Neural cell (in vitro differentiated cells): ENCODE data around the gene HOXB6. TPM values are rescaled to one million over a fixed set of nuclear protein-coding genes. Genes with fewer than 3 reads are reported as not detected.

Experiments
- H2AFZ ChIP-seq: fragments of 200-600, 300-800 bp; sonication (generic), shearing (Covaris generic); 2 replicates; pipeline ENCODE4 v1.6.0; 2014; ENCODE audit warnings: low read depth, mild to moderate bottlenecking, antibody characterized with exemption, low read length, moderate library complexity
- H3F3A ChIP-seq: fragments of 200-600 bp; shearing (Covaris generic); 2 replicates; pipeline ENCODE4 v1.6.1; 2016; ENCODE audit warnings: mild to moderate bottlenecking, moderate library complexity, mixed read lengths, antibody characterized with exemption, low read length; ENCODE audit not compliant: insufficient read depth, poor library complexity, severe bottlenecking
- H3K27ac ChIP-seq: fragments of 200-600, 300-800 bp; sonication (generic), shearing (Covaris generic); 2 replicates; pipeline ENCODE4 v1.5.1; 2014; ENCODE audit warnings: mild to moderate bottlenecking, low read length, moderate library complexity
- H3K27me3 ChIP-seq: fragments of 300-800, 200-600 bp; sonication (generic), shearing (Covaris generic); 2 replicates; pipeline ENCODE4 v1.6.0; 2014; ENCODE audit warnings: mild to moderate bottlenecking, low read depth, low read length, moderate library complexity; ENCODE audit not compliant: insufficient read depth
- H3K36me3 ChIP-seq: fragments of 300-800, 200-600 bp; sonication (generic), shearing (Covaris generic); 2 replicates; pipeline ENCODE4 v1.5.1; 2014; ENCODE audit warnings: mild to moderate bottlenecking, antibody characterized with exemption, low read length, moderate library complexity; ENCODE audit not compliant: insufficient read depth
- H3K4me2 ChIP-seq: fragments of 300-800, 200-600 bp; sonication (generic), shearing (Covaris generic); 2 replicates; pipeline ENCODE4 v1.6.0; 2014; ENCODE audit warnings: mild to moderate bottlenecking, low read length
- H3K4me3 ChIP-seq: fragments of 300-800, 200-600 bp; sonication (generic), shearing (Covaris generic); 2 replicates; pipeline ENCODE4 v1.5.1; 2014; ENCODE audit warnings: mild to moderate bottlenecking, low read length, moderate library complexity
- H3K79me2 ChIP-seq: fragments of 200-600 bp; shearing (Covaris generic); replicated peaks from 2 replicates; pipeline ENCODE4 v1.6.0; 2014; ENCODE audit warnings: mild to moderate bottlenecking, low read length, moderate library complexity; ENCODE audit not compliant: insufficient read depth
- H3K9ac ChIP-seq: fragments of 300-800, 200-600 bp; sonication (generic), shearing (Covaris generic); 2 replicates; pipeline ENCODE4 v1.6.1; 2016; ENCODE audit warnings: mild to moderate bottlenecking, low read length, mixed read lengths
- H3K9me2 ChIP-seq: fragments of 200-600 bp; shearing (Covaris generic); 2 replicates; pipeline ENCODE4 v1.6.1; 2016; ENCODE audit warnings: mild to moderate bottlenecking, low read length, mixed read lengths; ENCODE audit not compliant: insufficient read depth
- H3K9me3 ChIP-seq: fragments of 200-600, 300-800 bp; sonication (generic), shearing (Covaris generic); 2 replicates; pipeline ENCODE4 v1.6.1; 2016; ENCODE audit warnings: mild to moderate bottlenecking, mixed run types, low read length, moderate library complexity, mixed read lengths
- H4K20me1 ChIP-seq: fragments of 200-600 bp; shearing (Covaris generic); 2 replicates; pipeline ENCODE4 v1.6.1; 2016; ENCODE audit warnings: mild to moderate bottlenecking, mixed run types; ENCODE audit not compliant: insufficient read depth
- CTCF ChIP-seq: fragments of 450-650 bp; IDR thresholded peaks from 2 replicates; pipeline ENCODE4 v1.5.1; 2014; ENCODE audit warnings: antibody characterized with exemption, mild to moderate bottlenecking, moderate library complexity; ENCODE audit not compliant: poor library complexity, severe bottlenecking
- EP300 ChIP-seq: fragments of 450-650 bp; conservative IDR thresholded peaks from 2 replicates; pipeline ENCODE4 v1.6.1; 2014; ENCODE audit warnings: antibody characterized with exemption, mild to moderate bottlenecking, moderate library complexity; ENCODE audit not compliant: poor library complexity, severe bottlenecking
- EZH2 ChIP-seq: fragments of 200-600, 300-800 bp; shearing (Covaris generic), sonication (generic); IDR thresholded peaks from 2 replicates; pipeline ENCODE4 v1.6.1; 2014; ENCODE audit warnings: antibody characterized with exemption, low read length, borderline replicate concordance, mild to moderate bottlenecking; ENCODE audit not compliant: insufficient read depth, poor library complexity, severe bottlenecking
- MXI1 ChIP-seq: fragments of 450-650 bp; conservative IDR thresholded peaks from 2 replicates; pipeline ENCODE4 v1.6.1; 2014; ENCODE audit warnings: antibody characterized with exemption, mild to moderate bottlenecking; ENCODE audit not compliant: poor library complexity, severe bottlenecking
- POLR2AphosphoS5 ChIP-seq: IDR thresholded peaks from 2 replicates; pipeline ENCODE4 v1.6.1; 2012
- RAD21 ChIP-seq: fragments of 450-650 bp; conservative IDR thresholded peaks from 2 replicates; pipeline ENCODE4 v1.6.1; 2014; ENCODE audit warnings: antibody characterized with exemption, mild to moderate bottlenecking, moderate library complexity
- SMC3 ChIP-seq: fragments of 450-650 bp; conservative IDR thresholded peaks from 2 replicates; pipeline ENCODE4 v1.6.1; 2014; ENCODE audit warnings: antibody characterized with exemption, mild to moderate bottlenecking, moderate library complexity; ENCODE audit not compliant: poor library complexity
- TAF1 ChIP-seq: IDR thresholded peaks from 2 replicates; pipeline ENCODE4 v1.6.1; 2012; ENCODE audit warnings: low read depth
- polyA plus RNA-seq: library from polyadenylated mRNA; depleted of rRNA; stranded (reverse); fragments of >200 nt; gene quantifications from 2 replicates; pipeline ENCODE4 v1.2.3, GENCODE V29; 2014
- TF ChIP-seq, protein P1 (sequence below): IDR thresholded peaks from 2 replicates; pipeline ENCODE4 v1.6.1; 2012; ENCODE audit warnings: borderline replicate concordance

Gene HOXB6
- polyA plus RNA-seq, 1 donor from 2014 or later, result not detected

DNA sequence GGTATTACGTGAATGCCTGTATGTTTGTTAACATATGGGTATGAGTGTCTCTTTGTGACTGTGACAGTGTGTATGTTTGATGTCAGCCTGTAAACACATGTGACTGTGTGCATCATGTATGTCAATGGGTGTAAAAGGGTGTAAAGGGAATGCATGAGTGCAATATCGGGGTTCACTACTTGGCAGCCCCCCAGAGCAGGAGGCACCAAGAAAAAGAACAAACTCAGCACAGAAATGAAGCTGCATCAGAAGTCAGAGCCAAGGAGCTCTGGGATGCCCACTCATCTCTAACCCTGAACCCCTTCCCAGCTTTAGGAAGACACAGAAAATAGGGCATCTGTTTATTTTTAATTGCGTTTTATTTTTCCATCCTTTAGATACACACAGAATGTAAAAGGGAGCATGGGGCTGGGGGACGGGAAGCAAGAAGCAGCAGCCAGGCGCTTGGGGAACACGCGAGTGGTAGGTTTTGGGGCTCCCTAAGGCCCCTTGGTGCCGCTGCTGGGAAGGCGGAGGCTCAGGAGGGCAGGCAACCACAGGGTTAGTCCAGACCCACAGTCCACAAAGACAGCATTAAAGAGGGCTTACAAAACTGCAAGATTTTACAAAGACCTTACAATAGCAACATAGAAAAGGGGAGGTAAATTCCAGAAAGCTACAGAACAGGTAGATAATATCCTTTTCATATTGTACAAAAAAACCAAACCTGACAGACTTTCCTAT lies 2.3 kb upstream of the HOXB6 start:
- TF ChIP-seq TAF1 (no peak), EZH2 (no peak), MXI1 (no peak), POLR2AphosphoS5 (no peak), CTCF (no peak), EP300 (no peak), RAD21 (no peak), SMC3 (no peak)
- TF ChIP-seq, protein P1, sequence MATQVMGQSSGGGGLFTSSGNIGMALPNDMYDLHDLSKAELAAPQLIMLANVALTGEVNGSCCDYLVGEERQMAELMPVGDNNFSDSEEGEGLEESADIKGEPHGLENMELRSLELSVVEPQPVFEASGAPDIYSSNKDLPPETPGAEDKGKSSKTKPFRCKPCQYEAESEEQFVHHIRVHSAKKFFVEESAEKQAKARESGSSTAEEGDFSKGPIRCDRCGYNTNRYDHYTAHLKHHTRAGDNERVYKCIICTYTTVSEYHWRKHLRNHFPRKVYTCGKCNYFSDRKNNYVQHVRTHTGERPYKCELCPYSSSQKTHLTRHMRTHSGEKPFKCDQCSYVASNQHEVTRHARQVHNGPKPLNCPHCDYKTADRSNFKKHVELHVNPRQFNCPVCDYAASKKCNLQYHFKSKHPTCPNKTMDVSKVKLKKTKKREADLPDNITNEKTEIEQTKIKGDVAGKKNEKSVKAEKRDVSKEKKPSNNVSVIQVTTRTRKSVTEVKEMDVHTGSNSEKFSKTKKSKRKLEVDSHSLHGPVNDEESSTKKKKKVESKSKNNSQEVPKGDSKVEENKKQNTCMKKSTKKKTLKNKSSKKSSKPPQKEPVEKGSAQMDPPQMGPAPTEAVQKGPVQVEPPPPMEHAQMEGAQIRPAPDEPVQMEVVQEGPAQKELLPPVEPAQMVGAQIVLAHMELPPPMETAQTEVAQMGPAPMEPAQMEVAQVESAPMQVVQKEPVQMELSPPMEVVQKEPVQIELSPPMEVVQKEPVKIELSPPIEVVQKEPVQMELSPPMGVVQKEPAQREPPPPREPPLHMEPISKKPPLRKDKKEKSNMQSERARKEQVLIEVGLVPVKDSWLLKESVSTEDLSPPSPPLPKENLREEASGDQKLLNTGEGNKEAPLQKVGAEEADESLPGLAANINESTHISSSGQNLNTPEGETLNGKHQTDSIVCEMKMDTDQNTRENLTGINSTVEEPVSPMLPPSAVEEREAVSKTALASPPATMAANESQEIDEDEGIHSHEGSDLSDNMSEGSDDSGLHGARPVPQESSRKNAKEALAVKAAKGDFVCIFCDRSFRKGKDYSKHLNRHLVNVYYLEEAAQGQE, result no peak
- Histone ChIP-seq H3K9me2 (no peaks in the 10 kb centered on the region), H3K27me3 (peaks cover 99% of the 10 kb centered on the region), H3K4me3 (no peak overlapping the region), H3K36me3 (no peaks in the 10 kb centered on the region), H3K9ac (no peak overlapping the region), H3K79me2 (no peaks in the 10 kb centered on the region), H3F3A (no peaks in the 10 kb centered on the region), H4K20me1 (no peaks in the 10 kb centered on the region), H3K4me2 (no peak overlapping the region), H2AFZ (no peak overlapping the region), H3K27ac (no peak overlapping the region), H3K9me3 (peaks cover 30% of the 10 kb centered on the region)

GRCh38 chr17:48605991-48606891 lies 1.5 kb upstream of the HOXB6 start:
- no peak overlapping the region for H3K4me2 ChIP-seq
- TF ChIP-seq SMC3 (no peak), TAF1 (no peak), EZH2 (no peak), POLR2AphosphoS5 (no peak), CTCF (no peak), RAD21 (no peak), EP300 (no peak), MXI1 (no peak)
- TF ChIP-seq, protein P1, result no peak
- H4K20me1 ChIP-seq, result no peaks in the 10 kb centered on the region
- peaks cover 31% of the 10 kb centered on the region for H3K9me3 ChIP-seq
- no peak overlapping the region for H3K4me3 ChIP-seq
- no peaks in the 10 kb centered on the region for H3K9me2 ChIP-seq
- H3K27ac ChIP-seq, result no peak overlapping the region
- no peaks in the 10 kb centered on the region for H3F3A ChIP-seq
- no peaks in the 10 kb centered on the region for H3K79me2 ChIP-seq
- H3K27me3 ChIP-seq, result peaks cover 99% of the 10 kb centered on the region
- H3K36me3 ChIP-seq, result no peaks in the 10 kb centered on the region
- H2AFZ ChIP-seq, result no peak overlapping the region
- no peak overlapping the region for H3K9ac ChIP-seq
